Stimulated activated CD8-positive, alpha-beta memory T cell treated with anti-CD3 and anti-CD28 coated beads, Interleukin-7, amount 100 ng/mL, for 24 hours (primary cell): ENCODE measurements around the gene LMOD1.

Source experiments
- DNase-seq: peaks from one replicate; pipeline ENCODE4 v3.0.0-alpha.2; 2020; ENCODE audit warnings: low read depth

Gene LMOD1

DNA sequence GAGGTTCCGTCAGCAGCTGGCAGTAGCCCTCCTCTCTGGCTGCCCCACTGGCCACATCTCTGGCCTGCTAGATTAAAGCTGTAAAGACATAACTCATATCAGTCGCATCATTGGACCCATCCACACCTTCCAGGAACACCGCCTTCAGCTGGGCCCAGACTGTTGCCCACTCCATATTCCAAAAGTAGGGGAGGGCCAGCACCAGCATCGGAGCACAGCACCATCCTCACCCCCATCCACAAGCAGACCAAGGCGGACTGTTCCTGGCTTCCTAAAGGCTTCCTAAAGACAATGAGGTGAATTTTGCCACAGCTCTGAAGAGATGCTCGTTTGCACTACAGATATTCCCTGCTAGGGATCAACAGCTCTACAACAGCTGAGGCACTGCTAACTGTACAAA, 54.1 kb downstream of the LMOD1 start:
- DNase-seq = no peak

DNA sequence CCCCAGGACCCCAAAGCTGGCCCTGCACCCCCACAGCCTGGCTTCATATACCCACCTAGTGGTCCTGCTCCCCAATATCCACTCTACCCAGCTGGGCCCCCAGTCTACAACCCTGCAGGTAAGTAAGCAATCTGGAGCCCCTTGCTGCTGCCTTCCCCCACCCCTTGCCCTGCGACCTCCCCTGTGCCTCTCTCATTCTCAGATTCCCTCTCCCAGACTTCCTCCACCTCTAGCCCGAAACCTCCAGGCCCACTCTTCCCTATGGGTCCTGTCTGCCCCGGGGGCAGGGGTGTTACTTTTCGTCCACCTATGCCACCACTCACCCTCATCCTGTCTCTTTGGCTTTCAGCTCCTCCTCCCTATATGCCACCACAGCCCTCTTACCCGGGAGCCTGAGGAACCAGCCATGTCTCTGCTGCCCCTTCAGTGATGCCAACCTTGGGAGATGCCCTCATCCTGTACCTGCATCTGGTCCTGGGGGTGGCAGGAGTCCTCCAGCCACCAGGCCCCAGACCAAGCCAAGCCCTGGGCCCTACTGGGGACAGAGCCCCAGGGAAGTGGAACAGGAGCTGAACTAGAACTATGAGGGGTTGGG, 54.8 kb downstream of the LMOD1 start:
- DNase-seq = no peak

GRCh38 chr1:201890806-201891450, 55.4 kb downstream of the LMOD1 start:
- DNase-seq = no peak

- DNase-seq = no peak
Measured at GRCh38 chr1:201890223-201890622, 56.1 kb downstream of the LMOD1 start.

DNA sequence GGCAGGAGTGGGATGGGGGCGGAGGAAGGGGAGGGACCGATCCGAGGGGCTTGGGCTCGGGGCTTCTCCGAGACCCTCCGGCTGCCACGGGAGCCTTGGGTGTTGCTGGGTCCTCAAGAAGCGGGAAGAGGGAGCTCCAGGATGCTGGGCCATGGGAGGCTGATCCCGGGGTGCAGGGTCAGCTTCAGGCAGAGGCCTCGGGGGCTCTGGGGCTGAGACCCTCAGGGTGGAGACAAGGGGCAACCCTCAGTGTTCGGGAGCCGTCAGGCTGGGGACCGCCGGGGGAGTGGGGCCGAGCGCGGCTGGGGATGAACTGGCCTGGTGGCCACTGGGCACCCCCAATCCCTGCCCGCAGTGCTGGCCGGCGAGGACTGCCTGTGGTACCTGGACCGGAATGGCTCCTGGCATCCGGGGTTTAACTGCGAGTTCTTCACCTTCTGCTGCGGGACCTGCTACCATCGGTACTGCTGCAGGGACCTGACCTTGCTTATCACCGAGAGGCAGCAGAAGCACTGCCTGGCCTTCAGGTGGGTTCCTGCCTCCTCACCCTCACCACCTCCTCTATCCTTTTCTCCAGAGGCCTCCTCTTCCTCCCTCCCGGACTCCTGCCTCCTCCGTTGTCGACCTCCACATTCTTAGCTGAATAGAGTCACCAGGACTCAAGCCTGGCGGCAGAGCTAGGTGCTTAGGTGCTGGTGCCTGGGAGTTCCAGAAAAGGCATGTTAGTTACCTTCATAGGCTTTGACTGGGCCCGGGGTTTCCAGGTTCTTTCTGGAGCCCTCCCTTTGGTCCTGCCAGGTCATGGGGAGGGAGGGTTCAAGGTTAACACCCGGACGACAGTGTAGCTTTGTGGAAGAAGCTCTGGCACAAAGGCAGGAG, 57.0 kb downstream of the LMOD1 start:
- DNase-seq = no peak

GRCh38 chr1:201888282-201889089, 57.9 kb downstream of the LMOD1 start, which contains the start of gene SHISA4:
Gene SHISA4, plus strand, starts transcription at chr1:201888898. Its CDS starts 97 bp downstream, at chr1:201888995.
- no peak for DNase-seq

DNA sequence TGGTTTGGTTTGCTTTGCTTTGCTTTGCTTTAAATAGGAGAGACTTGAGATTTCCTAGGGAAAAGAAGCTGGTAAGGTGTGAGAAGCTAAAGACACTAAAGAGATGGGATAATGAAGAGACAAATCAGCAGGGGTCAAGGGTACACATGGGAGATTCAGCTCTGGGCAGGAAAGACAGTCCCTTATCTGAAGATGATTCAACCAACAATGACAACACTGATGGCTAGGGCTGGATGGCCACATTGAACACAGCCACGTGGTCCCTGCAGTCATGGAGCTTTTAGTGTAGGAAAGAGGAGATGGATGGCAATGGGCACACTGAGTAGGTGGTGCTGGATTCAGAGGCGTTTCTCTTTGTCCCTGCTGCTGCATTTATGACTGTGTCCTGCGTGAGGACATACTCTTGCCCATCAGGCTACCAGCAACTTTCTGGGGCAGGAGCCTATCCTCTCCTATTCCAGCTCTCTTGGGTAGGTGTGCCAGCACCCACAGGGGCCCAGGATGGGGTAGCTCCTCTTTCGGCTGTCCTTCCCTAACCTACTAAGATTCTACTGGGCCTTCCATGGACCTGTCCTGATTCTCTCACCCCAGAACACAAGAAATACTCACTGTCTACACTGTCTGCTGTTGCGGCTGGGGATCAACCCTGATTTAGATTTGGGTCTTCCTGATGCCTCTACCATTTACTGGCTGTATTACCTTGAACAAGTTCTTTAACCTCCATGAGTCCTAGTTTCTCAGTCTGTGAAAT, 59.1 kb downstream of the LMOD1 start:
- DNase-seq = no peak

GRCh38 chr1:201886103-201886885, 60.1 kb downstream of the LMOD1 start:
- DNase-seq = no peak

- no peak for DNase-seq
Measured at GRCh38 chr1:201885531-201886075, 60.7 kb downstream of the LMOD1 start.

DNA sequence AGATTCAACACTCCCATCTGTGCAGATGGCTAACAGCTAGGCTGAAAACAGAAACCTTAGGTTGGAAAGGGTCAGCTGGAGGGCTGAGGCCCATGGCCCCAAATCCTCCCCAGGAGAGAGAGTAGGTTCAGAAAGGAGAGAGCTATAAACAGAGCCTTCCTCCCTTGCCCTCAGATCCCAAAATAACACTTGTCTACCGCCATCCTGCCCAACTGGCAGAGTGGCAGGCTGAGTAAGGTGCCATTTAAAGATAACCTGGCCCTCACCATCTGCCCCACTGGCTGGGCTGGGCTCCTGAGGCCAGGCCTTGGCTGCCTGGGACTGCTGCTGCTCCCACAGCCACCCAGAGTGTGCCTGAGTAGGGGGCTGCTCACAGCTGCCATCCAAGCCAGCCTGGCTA, 61.9 kb downstream of the LMOD1 start:
- DNase-seq = no peak

- no peak for DNase-seq
Measured at GRCh38 chr1:201883786-201884185, 62.6 kb downstream of the LMOD1 start.

DNA sequence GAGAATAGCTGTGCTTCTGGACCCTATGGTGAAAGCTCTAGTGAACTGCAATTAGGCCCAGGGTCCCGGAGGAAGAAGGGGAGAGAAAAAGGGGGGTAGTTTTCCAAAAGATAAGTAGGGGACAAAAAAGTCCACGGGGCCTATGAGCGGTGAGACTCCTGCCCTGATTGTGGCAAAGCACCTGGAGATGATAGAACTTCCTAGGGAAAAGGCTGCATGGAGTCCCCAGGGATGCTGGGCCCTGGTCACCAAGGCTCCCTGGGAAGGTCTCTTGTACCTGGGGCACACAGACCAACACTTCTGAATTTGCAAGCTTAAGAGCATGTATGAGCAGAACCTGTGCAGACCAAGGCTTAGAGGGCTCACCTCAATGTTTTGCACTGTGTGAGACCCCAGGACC, 63.1 kb downstream of the LMOD1 start:
- DNase-seq = no peak

DNA sequence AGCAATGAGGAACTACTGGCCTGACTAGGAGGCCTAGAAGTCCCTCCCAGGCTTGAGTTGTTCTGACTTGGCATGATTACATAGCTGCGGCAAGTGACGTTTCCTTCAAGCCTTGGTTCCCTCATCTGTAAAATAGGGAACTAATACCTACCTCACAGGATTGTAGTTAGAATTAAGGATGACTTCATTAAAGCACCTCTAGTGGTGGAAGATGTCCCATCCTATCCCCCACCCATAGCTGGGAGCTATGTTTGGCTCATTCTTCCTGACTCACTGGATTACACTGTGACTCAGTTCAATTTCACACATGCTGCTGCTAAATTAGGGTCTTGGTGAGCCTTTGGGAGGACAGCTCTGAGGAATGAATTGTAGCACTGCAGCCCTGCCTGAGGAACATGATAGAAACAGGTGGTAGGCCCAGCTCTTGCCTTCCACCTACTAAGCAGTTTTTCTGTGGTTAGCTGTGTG, 63.6 kb downstream of the LMOD1 start:
- DNase-seq = no peak

DNA sequence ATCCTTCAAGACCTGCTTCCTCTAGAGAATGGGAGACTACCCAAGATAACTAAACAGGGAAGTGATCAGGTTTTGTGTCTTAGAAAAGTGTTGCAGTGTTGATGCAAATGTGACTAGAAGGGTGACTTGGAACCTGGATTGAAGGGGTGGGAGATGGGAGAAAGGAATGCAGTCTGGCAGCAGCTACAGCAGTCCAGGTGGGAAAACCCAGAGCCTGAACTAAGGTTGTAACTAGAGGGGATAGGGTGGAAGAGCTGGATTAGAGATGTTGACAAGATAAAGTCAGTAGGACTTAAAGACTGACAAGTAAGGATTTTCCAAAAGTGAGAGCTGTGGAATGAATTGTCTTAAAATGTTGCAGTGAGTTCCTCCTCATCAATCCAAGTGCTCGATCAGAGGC, 64.7 kb downstream of the LMOD1 start:
- no peak for DNase-seq

- DNase-seq = no peak
Measured at GRCh38 chr1:201880928-201881571, 65.3 kb downstream of the LMOD1 start.

- no peak for DNase-seq
Measured at GRCh38 chr1:201877877-201878401, 68.4 kb downstream of the LMOD1 start.

GRCh38 chr1:201876148-201876818, 70.1 kb downstream of the LMOD1 start:
- DNase-seq = no peak

- DNase-seq = no peak
Measured at GRCh38 chr1:201874672-201875071, 71.7 kb downstream of the LMOD1 start.

DNA sequence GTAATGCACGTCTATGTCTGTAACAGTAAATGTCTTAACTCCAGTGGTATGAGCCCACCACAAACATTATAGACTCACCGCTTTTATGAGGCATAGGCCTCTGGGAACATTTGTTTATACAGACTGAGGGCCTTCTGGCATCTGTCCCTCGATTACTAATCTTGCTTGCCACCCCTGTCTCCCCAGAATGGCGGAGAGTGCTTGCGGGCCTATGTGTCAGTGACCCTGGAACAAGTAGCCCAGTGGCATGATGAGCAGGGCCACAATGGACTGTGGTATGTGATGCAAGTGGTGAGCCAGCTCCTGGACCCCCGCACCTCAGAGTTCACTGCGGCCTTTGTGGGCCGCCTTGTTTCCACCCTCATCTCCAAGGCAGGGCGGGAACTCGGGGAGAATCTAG, 76.0 kb downstream of the LMOD1 start:
- no peak for DNase-seq
